GM18520 (cell line): ENCODE data around the gene F2RL3.
"Not testable (repeated sequence)": the region's sequence is repeated elsewhere in the genome, so short reads cannot be mapped to it uniquely, and the experiment has no call there.

Source experiments
- ATAC-seq: cut with Tn5 transposase; IDR thresholded peaks from one replicate; pipeline ENCODE4 v1.9.1; 2021; ENCODE audit not compliant: unreplicated experiment

F2RL3 gene

DNA sequence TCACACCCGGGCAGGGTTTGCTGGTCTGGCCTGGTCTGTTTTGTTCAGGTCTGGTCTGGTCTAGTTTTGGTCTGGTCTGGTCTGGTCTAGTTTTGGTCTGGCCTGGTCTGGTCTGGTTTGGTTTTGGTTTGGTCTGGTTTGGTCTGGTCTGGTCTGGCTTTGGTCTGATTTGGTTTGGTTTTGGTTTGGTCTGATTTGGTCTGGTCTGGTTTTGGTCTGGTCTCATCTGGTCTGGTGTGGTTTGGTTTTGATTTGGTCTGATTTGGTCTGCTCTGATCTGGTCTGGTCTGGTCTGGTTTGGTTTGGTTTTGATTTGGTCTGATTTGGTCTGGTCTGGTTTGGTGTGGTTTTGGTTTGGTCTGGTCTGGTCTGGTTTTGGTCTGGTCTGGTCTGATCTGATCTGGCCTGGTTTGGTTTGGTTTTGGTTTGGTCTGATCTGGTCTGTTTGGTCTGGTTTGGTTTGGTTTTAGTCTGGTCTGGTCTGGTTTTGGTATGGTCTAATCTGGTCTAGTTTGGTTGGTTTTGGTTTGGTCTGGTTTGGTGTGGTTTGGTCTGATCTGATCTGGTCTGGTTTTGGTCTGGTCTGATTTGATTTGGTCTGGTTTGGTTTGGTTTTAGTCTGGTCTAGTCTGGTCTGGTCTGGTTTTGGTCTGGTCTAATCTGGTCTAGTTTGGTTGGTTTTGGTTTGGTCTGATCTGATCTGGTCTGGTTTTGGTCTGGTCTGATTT is 14.4 kb upstream of the F2RL3 start:
- ATAC-seq, result no peak

DNA sequence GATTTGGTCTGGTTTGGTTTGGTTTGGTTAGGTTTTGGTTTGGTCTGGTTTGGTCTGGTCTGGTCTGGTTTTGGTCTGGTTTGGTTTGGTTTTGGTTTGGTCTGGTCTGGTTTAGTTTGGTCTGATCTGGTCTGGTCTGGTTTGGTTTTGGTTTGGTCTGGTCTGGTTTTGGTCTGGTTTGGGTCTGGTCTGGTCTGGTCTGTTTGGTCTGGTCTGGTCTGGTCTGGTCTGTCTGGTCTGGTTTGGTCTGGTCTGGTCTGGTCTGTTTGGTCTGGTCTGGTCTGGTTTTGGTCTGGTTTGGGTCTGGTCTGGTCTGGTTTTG is 13.9 kb upstream of the F2RL3 start:
- ATAC-seq, result not testable (repeated sequence)

DNA sequence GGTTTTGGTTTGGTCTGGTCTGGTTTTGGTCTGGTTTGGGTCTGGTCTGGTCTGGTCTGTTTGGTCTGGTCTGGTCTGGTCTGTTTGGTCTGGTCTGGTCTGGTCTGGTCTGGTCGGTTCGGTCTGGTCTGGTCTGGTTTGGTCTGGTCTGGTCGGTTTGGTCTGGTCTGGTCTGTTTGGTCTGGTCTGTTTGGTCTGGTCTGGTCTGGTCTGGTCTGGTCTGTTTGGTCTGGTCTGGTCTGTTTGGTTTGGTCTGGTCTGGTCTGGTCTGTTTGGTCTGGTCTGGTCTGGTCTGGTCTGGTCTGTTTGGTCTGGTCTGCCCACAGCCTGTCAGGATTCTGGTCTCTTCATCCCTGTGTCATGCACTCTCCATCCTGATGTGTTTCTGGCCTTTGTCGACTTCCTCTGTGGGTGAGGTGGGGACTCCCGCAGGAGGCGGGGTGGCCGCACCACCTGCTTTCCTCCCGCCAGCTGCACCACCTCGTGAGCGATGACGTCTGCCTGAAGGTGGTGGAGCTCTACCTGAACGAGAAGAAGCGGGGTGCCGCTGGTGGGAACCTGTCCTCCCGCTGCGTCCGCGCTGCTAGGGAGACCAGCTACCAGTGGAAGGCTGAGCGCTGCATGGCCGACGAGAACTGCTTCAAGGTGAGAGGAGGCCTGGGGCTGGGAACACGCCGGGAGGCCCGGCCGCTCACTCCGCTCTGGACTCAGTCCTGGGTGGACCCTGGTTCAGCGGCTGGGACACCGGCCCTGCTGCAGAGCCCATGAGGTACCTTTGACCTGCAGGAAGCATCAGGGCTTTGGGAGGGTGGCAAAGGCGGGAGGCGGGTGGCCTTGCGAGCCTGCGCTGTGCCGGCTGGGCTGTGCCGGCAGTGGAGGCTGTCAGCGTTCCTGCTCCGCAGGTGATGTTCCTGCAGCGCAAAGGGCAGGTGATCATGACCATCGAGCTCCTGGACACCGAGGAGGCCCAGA is 12.9 kb upstream of the F2RL3 start:
- no peak for ATAC-seq

DNA sequence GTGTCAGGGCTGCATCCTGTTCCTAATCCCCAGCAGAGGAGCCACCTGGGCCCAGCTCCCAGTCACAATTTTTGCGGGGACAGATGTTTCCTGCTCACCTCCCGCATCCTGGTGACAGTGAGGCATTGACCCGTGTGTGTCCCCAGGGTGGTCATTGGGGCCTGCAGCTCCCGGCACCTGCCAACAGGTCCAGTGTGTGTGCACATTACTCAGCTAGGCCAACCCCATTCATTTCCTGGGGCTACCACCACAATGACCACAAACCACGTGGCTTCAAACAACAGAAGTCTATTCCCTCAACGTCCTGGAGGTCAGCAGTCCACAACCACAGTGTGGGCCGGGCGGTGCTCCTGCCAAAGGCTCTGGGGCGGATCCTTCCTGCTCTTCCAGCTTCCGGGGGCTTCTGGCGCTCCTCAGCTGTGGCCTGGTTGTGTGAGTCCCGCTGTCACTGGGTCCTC is 11.9 kb upstream of the F2RL3 start:
- ATAC-seq, result no peak

DNA sequence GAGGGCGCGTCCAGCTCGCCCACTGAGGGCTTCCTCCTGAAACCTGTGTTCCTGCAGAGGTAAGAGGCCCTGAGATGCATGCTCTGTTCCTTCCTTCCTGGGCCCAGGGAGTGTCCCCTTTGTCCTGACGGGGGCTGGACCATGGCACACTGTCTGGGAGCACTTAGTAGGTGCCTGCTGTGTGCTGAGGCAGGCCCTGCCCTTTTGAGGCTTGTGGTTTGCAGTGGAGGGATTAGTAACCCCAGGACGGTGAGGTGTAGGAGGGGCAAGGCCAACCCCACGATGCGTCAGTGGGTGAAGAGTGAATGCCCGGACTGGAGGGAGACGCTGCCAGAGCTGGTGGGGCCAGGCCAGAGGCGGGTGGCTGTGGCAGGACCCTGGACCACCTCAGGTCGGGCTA is 11.2 kb upstream of the F2RL3 start:
- no peak for ATAC-seq

DNA sequence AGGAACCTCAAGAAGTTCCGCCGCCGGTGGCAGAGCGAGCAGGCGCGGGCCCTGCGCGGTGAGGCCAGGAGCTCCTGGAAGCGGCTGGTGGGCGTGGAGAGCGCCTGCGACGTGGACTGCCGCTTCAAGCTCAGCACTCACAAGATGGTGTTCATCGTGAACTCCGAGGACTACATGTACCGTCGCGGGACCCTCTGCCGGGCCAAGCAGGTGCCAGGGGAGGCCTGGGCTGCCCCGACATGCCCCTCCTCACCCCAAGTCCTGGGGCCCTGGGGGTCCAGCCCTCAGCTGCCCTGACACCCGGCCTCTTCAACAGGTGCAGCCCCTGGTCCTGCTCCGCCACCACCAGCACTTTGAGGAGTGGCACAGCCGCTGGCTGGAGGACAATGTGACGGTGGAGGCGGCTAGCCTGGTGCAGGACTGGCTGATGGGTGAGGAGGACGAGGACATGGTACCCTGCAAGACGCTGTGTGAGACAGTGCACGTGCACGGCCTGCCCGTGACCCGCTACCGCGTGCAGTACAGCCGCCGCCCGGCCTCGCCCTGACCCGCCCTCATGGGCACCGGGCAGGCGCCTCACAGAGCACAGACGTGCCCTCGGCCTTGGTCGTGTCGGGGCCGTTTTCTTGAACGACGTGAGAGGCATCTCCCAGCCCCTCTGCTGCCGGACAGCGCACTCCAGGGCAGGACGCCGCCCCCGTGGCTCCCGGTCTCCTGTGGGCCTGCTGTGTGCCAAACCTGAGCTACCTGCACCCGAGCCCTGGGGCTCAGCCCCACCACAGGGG is 10.4 kb upstream of the F2RL3 start:
- no peak for ATAC-seq

DNA sequence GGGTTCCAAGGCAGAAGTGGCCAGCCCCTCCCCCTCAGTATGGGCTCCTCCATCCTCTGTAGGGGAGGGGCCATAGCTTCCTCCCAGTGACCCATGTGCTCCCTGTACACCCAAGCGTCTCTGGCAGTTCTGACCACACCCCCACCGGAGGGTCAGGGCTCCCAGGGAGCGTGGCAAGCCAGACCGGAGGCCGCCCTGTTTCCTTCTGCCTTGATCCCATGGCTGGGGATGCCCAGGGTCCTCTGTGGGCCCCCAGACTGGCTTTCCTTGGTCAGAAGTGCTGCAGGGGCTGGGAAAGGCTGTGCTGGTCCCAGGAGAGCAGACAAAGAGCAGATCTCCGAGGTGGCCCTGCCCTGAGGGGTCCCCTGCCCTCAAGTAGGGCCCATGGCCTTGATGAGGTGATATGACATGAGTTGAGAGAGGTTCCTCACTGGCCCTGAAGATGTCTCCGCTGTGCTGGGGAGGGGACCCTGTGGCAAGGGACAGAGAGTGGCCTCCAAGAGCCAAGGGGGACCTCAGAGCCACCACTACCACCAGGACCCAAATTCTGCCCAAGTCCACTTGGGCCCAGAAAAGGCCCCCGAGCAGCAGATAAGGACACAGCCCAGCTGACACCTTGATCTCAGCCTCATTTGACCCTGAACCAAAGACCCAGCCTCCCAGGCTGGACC is 7.8 kb upstream of the F2RL3 start:
- no peak for ATAC-seq

DNA sequence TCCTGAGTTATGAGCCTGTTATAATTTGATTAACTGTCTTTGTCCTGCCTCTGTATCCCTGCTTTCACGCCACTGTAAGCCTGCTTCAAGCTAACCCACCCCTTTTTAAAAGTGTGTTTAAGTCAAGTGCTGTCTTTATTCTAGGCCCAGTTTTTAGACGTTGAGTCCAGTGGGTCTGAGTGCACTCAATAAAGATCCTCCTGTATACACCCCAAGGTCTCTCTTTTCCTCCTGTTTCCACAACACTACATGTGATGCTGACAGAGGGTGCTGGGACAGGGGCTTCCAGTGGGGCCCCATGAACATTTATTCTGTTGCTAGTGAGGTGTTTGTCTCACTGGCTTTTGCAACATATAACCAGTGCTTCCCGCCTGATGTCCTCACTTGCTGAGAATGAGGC is 6.7 kb upstream of the F2RL3 start:
- ATAC-seq, result no peak

DNA sequence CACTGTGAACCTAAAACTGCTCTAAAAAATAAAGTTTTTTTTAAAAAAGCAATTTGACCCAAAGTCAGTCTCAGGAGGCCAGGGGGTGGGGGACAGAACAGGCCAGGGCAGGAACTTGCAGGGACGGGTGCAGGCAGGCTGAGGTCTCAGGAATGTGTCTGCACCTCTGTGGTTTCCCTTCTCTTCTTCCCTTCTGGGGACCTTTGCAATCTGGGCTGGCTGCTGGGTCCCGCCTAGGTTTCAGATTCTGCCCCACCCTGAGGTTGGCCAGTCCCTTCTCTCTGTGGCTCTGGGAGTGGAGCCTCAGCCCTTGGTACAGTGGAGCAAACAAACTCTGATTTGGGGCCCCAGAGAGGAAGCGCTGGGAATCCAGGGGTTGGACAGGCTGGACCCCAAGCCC is 5.3 kb upstream of the F2RL3 start:
- no peak for ATAC-seq

DNA sequence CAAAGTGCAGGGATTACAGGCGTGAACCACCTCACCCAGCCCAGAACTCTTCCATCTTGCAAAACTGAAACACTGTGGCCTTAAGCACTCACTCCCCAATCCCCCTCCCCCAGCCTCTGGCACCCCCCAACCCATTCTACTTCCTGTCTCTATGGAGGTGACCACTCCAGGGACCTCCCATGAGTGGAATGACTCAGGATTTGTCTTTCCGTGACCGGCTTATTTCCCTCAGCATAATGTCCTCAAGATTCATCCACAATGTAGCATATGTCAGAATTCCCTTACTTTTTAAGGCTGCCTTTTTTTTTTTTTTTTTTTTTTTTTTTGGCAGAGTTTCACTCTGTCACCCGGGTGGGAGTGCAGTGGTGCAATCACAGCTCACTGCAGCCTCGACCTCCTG is 3.6 kb upstream of the F2RL3 start:
- no peak for ATAC-seq

DNA sequence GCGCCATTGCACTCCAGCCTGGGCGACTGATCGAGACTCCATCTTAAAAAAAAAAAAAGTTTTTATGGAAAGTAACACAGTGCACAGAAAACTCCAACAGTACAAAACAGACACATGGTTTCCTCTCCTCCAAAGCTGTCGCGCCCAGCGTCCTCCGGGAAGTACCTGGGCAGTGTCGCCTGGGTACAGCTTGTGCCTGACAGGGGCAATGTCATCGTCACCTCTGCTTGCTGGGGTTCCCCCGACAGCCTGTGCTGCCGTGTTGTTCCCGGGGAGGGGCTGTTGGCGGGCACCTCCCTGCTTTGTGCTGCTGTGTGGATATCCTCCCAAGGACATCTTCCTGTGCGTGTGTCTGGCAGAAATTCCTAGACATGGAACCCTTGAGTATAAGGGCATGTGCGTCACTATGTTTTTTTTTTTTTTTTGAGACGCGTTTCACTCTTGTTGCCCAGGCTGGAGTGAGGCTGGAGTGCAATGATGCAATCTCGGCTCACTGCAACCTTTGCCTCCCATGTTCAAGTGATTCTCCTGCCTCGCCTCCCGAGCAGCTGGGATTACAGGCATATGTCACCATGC is 2.4 kb upstream of the F2RL3 start:
- no peak for ATAC-seq

DNA sequence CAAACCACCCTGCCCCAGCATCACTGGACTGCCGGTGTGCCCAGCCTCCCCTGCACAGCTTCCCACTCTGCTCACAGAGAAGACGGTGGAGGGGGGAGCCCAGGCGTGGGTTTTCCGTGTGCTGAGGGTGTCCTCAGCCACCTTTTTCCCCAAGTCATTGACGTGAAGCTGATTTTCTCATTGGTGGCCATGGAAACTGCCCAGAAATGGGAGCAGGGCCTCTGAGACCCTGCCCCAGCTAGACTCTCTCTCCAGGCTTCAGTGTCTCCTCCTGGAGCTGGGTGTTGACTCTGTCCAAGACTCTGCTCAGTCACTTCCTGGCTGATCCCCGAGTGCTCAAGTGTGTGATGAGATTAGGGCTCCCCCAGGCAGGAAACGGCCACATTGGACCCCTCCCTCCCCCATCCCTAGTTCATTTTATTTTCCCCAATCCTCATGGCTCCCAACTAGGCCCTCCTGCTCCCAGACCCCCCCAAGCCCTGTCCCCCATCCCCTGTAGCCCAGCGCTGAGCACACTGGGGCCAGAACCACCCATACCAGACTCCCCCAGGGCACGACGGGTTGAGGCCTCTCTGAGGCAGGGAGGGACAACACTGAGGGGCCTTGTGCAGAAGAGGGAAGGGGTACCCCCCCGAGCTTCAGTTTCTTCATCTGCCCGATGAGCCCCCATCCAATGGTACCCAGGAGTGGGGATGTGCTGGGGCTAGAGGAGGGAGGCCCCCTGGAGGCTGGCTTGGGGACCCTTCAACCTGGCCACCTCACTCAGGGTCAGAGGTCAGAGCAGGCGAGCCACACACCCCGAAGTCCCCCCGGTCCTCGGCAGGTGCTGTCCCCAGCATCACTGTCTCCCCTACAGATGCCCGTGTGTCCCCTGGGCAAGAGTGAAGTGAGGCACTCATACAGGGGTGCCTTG is 1.2 kb upstream of the F2RL3 start:
- no peak for ATAC-seq

DNA sequence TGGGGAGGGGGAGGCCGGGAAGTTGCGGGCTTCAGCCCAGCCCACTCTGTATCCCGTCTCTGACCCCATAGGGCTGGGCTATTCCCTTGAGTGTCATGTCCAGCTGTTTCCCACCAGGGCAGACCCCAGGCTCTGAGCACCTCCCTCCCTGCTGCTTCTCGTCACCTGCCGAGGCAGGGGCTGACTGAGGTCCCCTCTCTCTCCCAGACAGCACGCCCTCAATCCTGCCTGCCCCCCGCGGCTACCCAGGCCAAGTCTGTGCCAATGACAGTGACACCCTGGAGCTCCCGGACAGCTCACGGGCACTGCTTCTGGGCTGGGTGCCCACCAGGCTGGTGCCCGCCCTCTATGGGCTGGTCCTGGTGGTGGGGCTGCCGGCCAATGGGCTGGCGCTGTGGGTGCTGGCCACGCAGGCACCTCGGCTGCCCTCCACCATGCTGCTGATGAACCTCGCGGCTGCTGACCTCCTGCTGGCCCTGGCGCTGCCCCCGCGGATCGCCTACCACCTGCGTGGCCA is 625 bp downstream of the F2RL3 start:
- ATAC-seq, result no peak

DNA sequence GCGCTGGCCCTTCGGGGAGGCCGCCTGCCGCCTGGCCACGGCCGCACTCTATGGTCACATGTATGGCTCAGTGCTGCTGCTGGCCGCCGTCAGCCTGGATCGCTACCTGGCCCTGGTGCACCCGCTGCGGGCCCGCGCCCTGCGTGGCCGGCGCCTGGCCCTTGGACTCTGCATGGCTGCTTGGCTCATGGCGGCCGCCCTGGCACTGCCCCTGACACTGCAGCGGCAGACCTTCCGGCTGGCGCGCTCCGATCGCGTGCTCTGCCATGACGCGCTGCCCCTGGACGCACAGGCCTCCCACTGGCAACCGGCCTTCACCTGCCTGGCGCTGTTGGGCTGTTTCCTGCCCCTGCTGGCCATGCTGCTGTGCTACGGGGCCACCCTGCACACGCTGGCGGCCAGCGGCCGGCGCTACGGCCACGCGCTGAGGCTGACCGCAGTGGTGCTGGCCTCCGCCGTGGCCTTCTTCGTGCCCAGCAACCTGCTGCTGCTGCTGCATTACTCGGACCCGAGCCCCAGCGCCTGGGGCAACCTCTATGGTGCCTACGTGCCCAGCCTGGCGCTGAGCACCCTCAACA is 1.2 kb downstream of the F2RL3 start:
- no peak for ATAC-seq

DNA sequence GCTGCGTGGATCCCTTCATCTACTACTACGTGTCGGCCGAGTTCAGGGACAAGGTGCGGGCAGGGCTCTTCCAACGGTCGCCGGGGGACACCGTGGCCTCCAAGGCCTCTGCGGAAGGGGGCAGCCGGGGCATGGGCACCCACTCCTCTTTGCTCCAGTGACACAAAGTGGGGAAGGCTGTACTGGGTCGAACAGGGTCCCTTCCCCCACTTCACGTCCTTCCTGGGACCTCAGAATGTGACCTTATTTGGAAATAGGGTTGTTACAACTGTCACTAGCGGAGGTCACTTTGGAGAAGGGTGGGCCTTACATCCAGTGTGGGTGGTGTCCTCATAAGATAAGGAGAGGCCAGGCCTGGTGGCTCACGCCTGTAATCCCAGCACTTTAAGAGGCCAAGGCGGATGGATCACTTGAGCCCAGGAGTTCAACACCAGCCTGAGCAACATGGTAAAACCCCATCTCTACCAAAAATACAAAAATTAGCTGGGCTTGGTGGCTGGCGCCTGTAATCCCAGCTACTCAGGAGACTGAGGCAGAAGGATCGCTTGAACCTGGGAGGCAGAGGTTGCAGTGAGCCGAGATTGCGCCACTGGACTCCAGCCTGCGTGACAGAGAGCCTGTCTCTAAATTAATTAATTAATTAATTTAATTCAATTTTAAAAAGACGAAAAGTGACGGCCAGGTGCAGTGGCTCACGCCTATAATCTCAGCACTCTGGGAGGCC is 1.8 kb downstream of the F2RL3 start:
- no peak for ATAC-seq

DNA sequence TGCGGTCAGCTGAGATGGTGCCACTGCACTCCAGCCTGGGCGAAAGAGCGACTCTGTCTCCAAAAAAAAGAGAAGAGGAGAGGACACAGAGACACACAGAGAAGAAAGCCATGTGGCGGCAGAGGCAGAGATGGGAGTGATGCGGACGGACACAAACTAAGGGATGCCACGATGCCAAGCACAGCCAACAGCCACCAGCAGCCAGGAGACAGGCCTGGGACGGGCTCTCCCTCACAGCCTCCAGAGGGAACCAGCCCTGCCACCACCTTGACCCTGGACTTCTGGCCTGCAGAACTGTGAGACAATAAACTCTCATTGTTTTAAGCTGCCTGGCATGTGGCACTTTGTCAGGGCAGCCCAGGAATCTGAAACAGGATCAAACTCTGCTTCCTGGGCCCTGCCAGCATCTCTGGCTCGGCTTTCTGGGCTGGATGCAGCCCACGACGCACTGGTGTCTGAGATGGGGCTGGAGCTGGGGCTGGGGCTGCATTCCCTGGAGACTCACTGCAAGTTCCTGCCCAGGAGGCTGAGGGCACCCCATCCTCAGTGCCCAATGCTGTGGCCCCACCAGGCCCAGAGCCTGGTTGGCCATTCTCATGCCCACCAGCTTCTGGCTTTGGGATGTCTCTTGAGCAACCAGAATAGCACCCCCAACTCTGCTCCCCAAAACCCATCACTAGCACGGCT is 3.0 kb downstream of the F2RL3 start:
- no peak for ATAC-seq

DNA sequence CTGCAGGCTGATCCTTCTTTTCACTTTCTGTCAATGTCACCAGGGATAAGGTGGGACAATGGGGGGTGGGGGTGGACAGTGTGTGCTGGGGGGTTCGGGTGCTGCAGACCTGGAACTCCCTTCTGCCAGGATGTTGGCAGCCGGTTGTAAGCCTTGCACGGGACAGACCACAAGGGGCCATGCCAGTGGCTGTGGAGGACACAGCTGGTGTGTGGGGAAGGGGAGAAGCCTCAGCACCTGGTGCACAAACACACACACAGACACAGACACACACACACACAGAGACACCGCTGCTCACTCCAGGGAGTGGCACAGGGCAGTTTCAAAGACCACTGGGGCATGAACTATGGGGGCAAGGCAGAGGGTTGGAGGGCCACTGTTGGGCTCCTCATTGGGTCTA is 3.6 kb downstream of the F2RL3 start:
- no peak for ATAC-seq
